H1 (cell line): ENCODE data around the gene RNF212. TPM values are rescaled to one million over a fixed set of nuclear protein-coding genes. Genes with fewer than 3 reads are reported as not detected.

Experiments
- CTCF ChIA-PET: fragments of 300-600 bp; sonication (Branson Sonifier 250); formaldehyde crosslinking; loops from one replicate; lab custom pipeline; 2021; ENCODE audit not compliant: partially characterized antibody; lab: Charles Lee
- POLR2A ChIA-PET: fragments of 300-600 bp; sonication (Branson Sonifier 250); formaldehyde crosslinking; loops from one replicate; lab custom pipeline; 2021; ENCODE audit warnings: inconsistent platforms; ENCODE audit not compliant: partially characterized antibody; lab: Charles Lee
- DNase-seq, 2 experiments: peaks; one replicate each; pipeline versions ENCODE4 v3.0.0 to v3.0.0-alpha.2; 2010 to 2022; ENCODE audit warnings: low spot score in 2 of 2, low read depth in 1 of 2, mixed read lengths in 1 of 2
- FAIRE-seq: peaks from 2 replicates; lab custom pipeline; 2011; peaks lifted over from hg19 to GRCh38; lab: Jason Lieb, UNC
- H2AFZ ChIP-seq: 2 replicates; pipeline ENCODE4 v1.8.1; 2012; ENCODE audit warnings: low read length, inconsistent platforms
- H2AK5ac ChIP-seq: 2 replicates; pipeline ENCODE4 v1.6.1; 2013; ENCODE audit warnings: low read depth, low read length
- H2BK120ac ChIP-seq: replicated peaks from 2 replicates; pipeline ENCODE3; 2013; ENCODE audit warnings: low read depth, low read length, inconsistent platforms
- H2BK12ac ChIP-seq: 2 replicates; pipeline ENCODE4 v1.6.1; 2013; ENCODE audit warnings: low read depth, low read length
- H2BK15ac ChIP-seq: 2 replicates; pipeline ENCODE4 v1.6.1; 2013; ENCODE audit warnings: low read length
- H2BK20ac ChIP-seq: 2 replicates; pipeline ENCODE4 v1.6.1; 2013; ENCODE audit warnings: low read length
- H2BK5ac ChIP-seq: 2 replicates; pipeline ENCODE4 v1.6.1; 2013; ENCODE audit warnings: low read depth, low read length
- H3K14ac ChIP-seq: 2 replicates; pipeline ENCODE4 v1.6.1; 2013; ENCODE audit warnings: inconsistent platforms; ENCODE audit not compliant: insufficient read length
- H3K18ac ChIP-seq: 2 replicates; pipeline ENCODE4 v1.6.1; 2013; ENCODE audit warnings: low read length; ENCODE audit errors: extremely low read depth
- H3K23ac ChIP-seq: 2 replicates; pipeline ENCODE4 v1.6.1; 2013; ENCODE audit warnings: inconsistent platforms; ENCODE audit not compliant: insufficient read length
- H3K23me2 ChIP-seq: 2 replicates; pipeline ENCODE4 v1.6.1; 2013; ENCODE audit warnings: low read depth, low read length
- H3K27ac ChIP-seq: 2 replicates; pipeline ENCODE4 v1.6.1; 2011; ENCODE audit warnings: low read depth, low read length, inconsistent platforms
- H3K27me3 ChIP-seq, 4 experiments: replicated peaks in 1 of 4; 1 replicate in 1 of 4; 2 replicates in 3 of 4; pipeline versions ENCODE4 v1.6.1 to v1.8.1; 2011 to 2013; ENCODE audit warnings: low read length in 3 of 4, mild to moderate bottlenecking in 3 of 4, inconsistent platforms in 2 of 4, mixed read lengths in 2 of 4, moderate library complexity in 1 of 4; ENCODE audit not compliant: control insufficient read depth in 3 of 4, insufficient read depth in 3 of 4; ENCODE audit errors: extremely low read depth in 1 of 4
- H3K36me3 ChIP-seq, 4 experiments: 2 replicates each; pipeline versions ENCODE4 v1.6.1 to v1.8.1; 2011 to 2013; ENCODE audit warnings: mild to moderate bottlenecking in 4 of 4, low read length in 3 of 4, moderate library complexity in 2 of 4, control low read depth in 1 of 4, inconsistent platforms in 1 of 4; ENCODE audit not compliant: insufficient read depth in 4 of 4, control insufficient read depth in 2 of 4
- H3K4ac ChIP-seq: replicated peaks from 2 replicates; pipeline ENCODE3; 2013; ENCODE audit warnings: low read length, low read depth, mixed read lengths, inconsistent platforms; ENCODE audit not compliant: insufficient read length
- H3K4me1 ChIP-seq, 4 experiments: replicated peaks in 1 of 4; 1 replicate in 1 of 4; 2 replicates in 3 of 4; pipeline versions ENCODE4 v1.6.1 to v1.8.1; 2011 to 2013; ENCODE audit warnings: low read length in 3 of 4, inconsistent platforms in 2 of 4, mixed read lengths in 1 of 4; ENCODE audit not compliant: insufficient read depth in 4 of 4, control insufficient read depth in 3 of 4
- H3K4me2 ChIP-seq, 2 experiments: 2 replicates each; pipeline versions ENCODE4 v1.6.1 to v1.8.1; 2011 to 2013; ENCODE audit warnings: low read depth in 2 of 2, low read length in 2 of 2, control low read depth in 1 of 2, inconsistent platforms in 1 of 2, mild to moderate bottlenecking in 1 of 2; ENCODE audit not compliant: insufficient read depth in 1 of 2
- H3K4me3 ChIP-seq, 4 experiments: fragments of 200-600, 300-600 bp in 1 of 4; sonication (generic), shearing (Covaris generic), sonication (Bioruptor Twin) in 1 of 4; 2 replicates each; pipeline versions ENCODE4 v1.5.1 to v1.8.1; 2011 to 2016; ENCODE audit warnings: low read length in 4 of 4, low read depth in 3 of 4, control low read depth in 2 of 4, inconsistent platforms in 2 of 4, mild to moderate bottlenecking in 2 of 4, mixed read lengths in 1 of 4, moderate library complexity in 1 of 4; ENCODE audit not compliant: insufficient read depth in 2 of 4; ENCODE audit errors: extremely low read depth in 1 of 4
- H3K56ac ChIP-seq: replicated peaks from 2 replicates; pipeline ENCODE3; 2013; ENCODE audit warnings: low read depth, mild to moderate bottlenecking, mixed read lengths, low read length, inconsistent platforms; ENCODE audit not compliant: insufficient read length
- H3K79me1 ChIP-seq: 2 replicates; pipeline ENCODE4 v1.6.1; 2013; ENCODE audit warnings: low read depth, low read length, control low read depth
- H3K79me2 ChIP-seq, 2 experiments: 2 replicates each; pipeline versions ENCODE4 v1.6.1 to v1.8.1; 2012 to 2013; ENCODE audit warnings: low read length in 2 of 2, mild to moderate bottlenecking in 2 of 2, inconsistent platforms in 1 of 2; ENCODE audit not compliant: insufficient read depth in 2 of 2, control insufficient read depth in 1 of 2
- H3K9ac ChIP-seq, 4 experiments: replicated peaks in 1 of 4; 1 replicate in 1 of 4; 2 replicates in 3 of 4; pipeline versions ENCODE4 v1.6.1 to v1.8.1; 2011 to 2013; ENCODE audit warnings: low read depth in 3 of 4, low read length in 3 of 4, control low read depth in 2 of 4, mild to moderate bottlenecking in 2 of 4, moderate library complexity in 2 of 4, inconsistent platforms in 1 of 4; ENCODE audit errors: extremely low read depth in 1 of 4
- H3K9me3 ChIP-seq, 2 experiments: 2 replicates each; pipeline versions ENCODE4 v1.6.1 to v1.8.1; 2012 to 2013; ENCODE audit warnings: mild to moderate bottlenecking in 2 of 2, moderate library complexity in 2 of 2, control low read depth in 1 of 2, inconsistent platforms in 1 of 2, low read depth in 1 of 2, low read length in 1 of 2, mixed read lengths in 1 of 2; ENCODE audit not compliant: insufficient read depth in 2 of 2
- H4K20me1 ChIP-seq, 2 experiments: replicated peaks in 1 of 2; 2 replicates each; pipeline versions ENCODE3 to v1.8.1; 2011 to 2013; ENCODE audit warnings: inconsistent platforms in 2 of 2, low read length in 2 of 2, mild to moderate bottlenecking in 1 of 2; ENCODE audit not compliant: insufficient read depth in 2 of 2, control insufficient read depth in 1 of 2
- H4K5ac ChIP-seq: 2 replicates; pipeline ENCODE4 v1.6.1; 2013; ENCODE audit warnings: low read length, low read depth, mixed read lengths, inconsistent platforms; ENCODE audit not compliant: insufficient read length
- H4K8ac ChIP-seq: 2 replicates; pipeline ENCODE4 v1.8.0; 2013; ENCODE audit warnings: mild to moderate bottlenecking, moderate library complexity, low read length, inconsistent platforms; ENCODE audit not compliant: insufficient read depth; ENCODE audit errors: extremely low read depth
- H4K91ac ChIP-seq: replicated peaks from 2 replicates; pipeline ENCODE3; 2013; ENCODE audit warnings: low read length, mixed read lengths, inconsistent platforms; ENCODE audit not compliant: insufficient read length
- EP300 ChIP-seq, 2 experiments: IDR thresholded peaks; 1 replicate in 1 of 2; 2 replicates in 1 of 2; pipeline ENCODE4 v1.6.1; 2011 to 2012; ENCODE audit warnings: low read depth in 2 of 2, low read length in 2 of 2, mild to moderate bottlenecking in 2 of 2, borderline replicate concordance in 1 of 2, inconsistent platforms in 1 of 2, moderate library complexity in 1 of 2
- EZH2 ChIP-seq: fragments of 200-600 bp; sonication (generic); IDR thresholded peaks from 2 replicates; pipeline ENCODE4 v1.7.1; 2012; ENCODE audit warnings: low read depth, mild to moderate bottlenecking, moderate library complexity, low read length, inconsistent platforms; ENCODE audit not compliant: severe bottlenecking
- FOSL1 ChIP-seq: IDR thresholded peaks from 2 replicates; pipeline ENCODE4 v1.6.1; 2011; ENCODE audit warnings: mild to moderate bottlenecking, low read depth, low read length, moderate library complexity; ENCODE audit not compliant: insufficient read depth
- HDAC2 ChIP-seq, 2 experiments: fragments of 300-600 bp in 1 of 2; sonication (generic) in 1 of 2; IDR thresholded peaks; 2 replicates each; pipeline ENCODE4 v1.6.1; 2011 to 2012; ENCODE audit warnings: low read depth in 2 of 2, low read length in 2 of 2, mild to moderate bottlenecking in 2 of 2, moderate library complexity in 2 of 2, borderline replicate concordance in 1 of 2, inconsistent platforms in 1 of 2
- HDAC6 ChIP-seq: IDR thresholded peaks from one replicate; pipeline ENCODE4 v1.7.1; 2012; ENCODE audit warnings: low read depth, mild to moderate bottlenecking, inconsistent platforms, low read length, moderate library complexity
- KDM4A ChIP-seq: IDR thresholded peaks from one replicate; pipeline ENCODE4 v1.7.1; 2012; ENCODE audit warnings: low read depth, mild to moderate bottlenecking, moderate library complexity, low read length, inconsistent platforms; ENCODE audit not compliant: severe bottlenecking
- POU5F1 ChIP-seq: IDR thresholded peaks from 2 replicates; pipeline ENCODE4 v1.6.1; 2011; ENCODE audit warnings: low read depth, mild to moderate bottlenecking, low read length, moderate library complexity
- RFX5 ChIP-seq: IDR thresholded peaks from 2 replicates; pipeline ENCODE4 v1.6.1; 2011; ENCODE audit warnings: low read depth, low read length, improper control_type of control experiment, borderline replicate concordance
- SAP30 ChIP-seq: fragments of 300-600 bp; sonication (generic); IDR thresholded peaks from 2 replicates; pipeline ENCODE4 v1.7.1; 2012; ENCODE audit warnings: low read length, moderate library complexity, mild to moderate bottlenecking, inconsistent platforms; ENCODE audit not compliant: insufficient read depth, insufficient replicate concordance
- SP2 ChIP-seq: IDR thresholded peaks from 2 replicates; pipeline ENCODE4 v1.6.1; 2012; ENCODE audit warnings: mild to moderate bottlenecking, low read length, inconsistent platforms
- TBP ChIP-seq: IDR thresholded peaks from 2 replicates; pipeline ENCODE4 v1.6.1; 2011; ENCODE audit warnings: low read depth, low read length, improper control_type of control experiment
- ZNF274 ChIP-seq: IDR thresholded peaks from 2 replicates; pipeline ENCODE4 v1.7.0; 2012; ENCODE audit warnings: low read length, borderline replicate concordance; ENCODE audit errors: extremely low read depth
- WGBS, 2 experiments: shearing (Covaris generic) in 1 of 2; methylation state at CpG; one replicate each; pipeline versions ENCODE4 v1.1.6 to v1.1.7; 2013 to 2015; ENCODE audit warnings: low lambda C conversion rate in 2 of 2, mixed read lengths in 2 of 2, inconsistent platforms in 1 of 2, low coverage in 1 of 2, missing lambda C conversion rate in 1 of 2; ENCODE audit not compliant: insufficient replicate concordance in 2 of 2, insufficient coverage in 1 of 2, insufficient read length in 1 of 2; ENCODE audit errors: extremely low coverage in 1 of 2, missing lambda C conversion rate in 1 of 2; 5-methylcytosine and 5-hydroxymethylcytosine counted together
- polyA plus RNA-seq, 7 experiments: library from polyadenylated mRNA; depleted of rRNA in 3 of 7; stranded (reverse) in 5 of 7; unstranded in 2 of 7; fragments of >200 nt in 5 of 7; fragments of 200-250 nt in 2 of 7; gene quantifications; 1 replicate in 5 of 7; 2 replicates in 1 of 7; 4 replicates in 1 of 7; pipeline versions ENCODE4 v1.2.1 to v1.2.3, GENCODE V29; 2011 to 2013; ENCODE audit warnings: missing spikeins in 2 of 7, mixed read lengths in 2 of 7
- total RNA-seq: library from RNA; stranded (reverse); fragmentation: NEBNext Ultra II Directional; extraction: Animal tissue kit (Norgen Biotek cat#: 25700); gene quantifications from 2 replicates; pipeline ENCODE4 v1.2.1, GENCODE V29; 2021

Gene RNF212
- total and polyA plus RNA-seq, 2 of the 8 experiments (the other 6 are each of a cell fraction or from before 2014, with no cell fraction given) = 3.4 to 5.4 TPM

DNA sequence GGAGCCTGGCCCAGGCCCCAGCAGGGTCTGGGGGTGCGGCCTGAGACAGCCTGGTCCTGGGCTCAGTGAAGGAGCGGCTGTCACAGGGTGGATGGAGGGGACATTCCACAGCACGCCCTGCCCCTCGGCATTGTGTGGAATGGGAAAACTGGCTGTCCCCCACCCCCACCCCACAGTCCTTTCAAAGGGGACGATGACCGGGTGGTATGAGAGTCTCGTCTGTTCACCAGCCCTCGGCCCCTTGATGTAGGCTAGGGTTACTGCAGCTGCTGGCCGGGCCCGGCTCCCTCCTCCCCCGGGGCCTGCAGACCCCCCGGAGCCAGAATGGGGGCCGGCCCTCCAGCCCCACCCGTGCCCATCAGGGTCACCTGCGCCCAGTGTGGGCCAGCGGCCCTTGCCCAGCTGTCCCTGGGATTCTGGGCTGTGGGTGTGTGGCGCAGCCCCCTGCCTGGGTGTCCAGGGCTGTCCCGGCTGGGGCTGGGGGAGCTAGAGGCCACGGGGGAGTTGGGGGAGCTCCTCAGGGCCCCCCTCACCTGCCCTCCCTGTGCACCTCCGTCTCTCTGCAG, 90.2 kb downstream of the RNF212 start:
- no peak overlapping the region for H3K18ac ChIP-seq
- H4K91ac ChIP-seq = no peak overlapping the region
- H3K9me3 ChIP-seq = no peaks in the 10 kb centered on the region
- peaks cover 0 to 9% (median 8%) of the 10 kb centered on the region in 4 experiments; a peak in 5 of 8 replicates for H3K36me3 ChIP-seq
- H3K27ac ChIP-seq = no peak overlapping the region
- FAIRE-seq (no peak), DNase-seq (no peak)
- peaks cover 0 to 10% (median 5%) of the 10 kb centered on the region in 4 experiments; a peak in 5 of 7 replicates for H3K4me1 ChIP-seq
- H2BK15ac ChIP-seq = no peak overlapping the region
- CTCF ChIA-PET = interaction anchor here (0.6 kb wide), 1 partner anchor 493 kb away, joined by 3 read pairs; no protein-coding TSS in a partner anchor
- 0 out of 7 replicates have a peak, but pooled peaks cover 0 to 5% (median 0%) of the 10 kb centered on the region in 4 experiments for H3K27me3 ChIP-seq
- peaks cover 2 to 21% of the 10 kb centered on the region in 2 experiments for H4K20me1 ChIP-seq
- H4K8ac ChIP-seq = no peak overlapping the region
- POLR2A ChIA-PET = interaction anchor here (1.3 kb wide), 1 partner anchor 9 kb away, joined by 4 read pairs; no protein-coding TSS in a partner anchor
- peaks cover 4% of the 10 kb centered on the region; the same call in 1 of the 2 replicates for H3K79me1 ChIP-seq
- H3K4ac ChIP-seq = no peak overlapping the region
- H3K23ac ChIP-seq = no peak overlapping the region
- no peaks in the 10 kb centered on the region; the same call in 1 of the 2 replicates for H3K23me2 ChIP-seq
- no peak overlapping the region for H3K9ac ChIP-seq
- no peak overlapping the region for H3K14ac ChIP-seq
- H3K79me2 ChIP-seq = no peaks in the 10 kb centered on the region
- H3K4me2 ChIP-seq = no peak overlapping the region
- no peak overlapping the region for H2BK5ac ChIP-seq
- no peak overlapping the region for H3K56ac ChIP-seq
- H2BK20ac ChIP-seq = no peak overlapping the region
- no peak overlapping the region for H2AK5ac ChIP-seq
- no peak overlapping the region for H2AFZ ChIP-seq
- H2BK12ac ChIP-seq = no peak overlapping the region
- no peak overlapping the region for H2BK120ac ChIP-seq
- 88% methylated on average over 12 of the region's 20 CpGs; no CpG with 5 or more reads in 1 of the 2 experiments for WGBS, 2 experiments
- H3K4me3 ChIP-seq = no peak overlapping the region
- no peak overlapping the region for H4K5ac ChIP-seq
- no peak for TF ChIP-seq RFX5
- no peak for TF ChIP-seq EP300 (IDR thresholded peaks at IDR 0.05; ENCODE audit: borderline replicate concordance in 1 of 2, low read depth in 2 of 2, low read length in 2 of 2)
- TF ChIP-seq EZH2 = no peak
- TF ChIP-seq POU5F1 = no peak
- no peak for TF ChIP-seq HDAC6
- TF ChIP-seq SP2 = no peak
- no peak for TF ChIP-seq SAP30
- no peak for TF ChIP-seq TBP
- TF ChIP-seq ZNF274 = no peak
- no peak for TF ChIP-seq HDAC2 (IDR thresholded peaks at IDR 0.05; ENCODE audit: borderline replicate concordance in 1 of 2, low read depth in 2 of 2, low read length in 2 of 2)
- TF ChIP-seq FOSL1 = no peak
- TF ChIP-seq KDM4A = no peak
